Esophagus (tissue), 2 donors: ENCODE results near the gene ZIC4. TPM values are rescaled to one million over a fixed set of nuclear protein-coding genes. Genes with fewer than 3 reads are reported as not detected.

Source experiments
- H3K27ac ChIP-seq, 2 donors: one replicate each; pipeline ENCODE4 v1.5.1; 2013; ENCODE audit warnings: low read depth in 2 of 2, mild to moderate bottlenecking in 2 of 2, inconsistent platforms in 1 of 2, low read length in 1 of 2, moderate library complexity in 1 of 2
- H3K27me3 ChIP-seq, 2 donors: one replicate each; pipeline ENCODE4 v1.6.1; 2013; ENCODE audit warnings: low read length in 2 of 2, control low read depth in 1 of 2, mild to moderate bottlenecking in 1 of 2; ENCODE audit not compliant: insufficient read depth in 2 of 2, control insufficient read depth in 1 of 2
- H3K36me3 ChIP-seq, 2 donors: one replicate each; pipeline ENCODE4 v1.6.1; 2013; ENCODE audit warnings: low read length in 1 of 2; ENCODE audit not compliant: control insufficient read depth in 2 of 2, insufficient read depth in 2 of 2
- H3K4me1 ChIP-seq, 2 donors: one replicate each; pipeline ENCODE4 v1.6.1; 2013; ENCODE audit warnings: low read length in 1 of 2; ENCODE audit not compliant: control insufficient read depth in 2 of 2, insufficient read depth in 2 of 2
- H3K4me3 ChIP-seq, 2 donors: one replicate each; pipeline ENCODE4 v1.5.1; 2013; ENCODE audit warnings: low read length in 2 of 2, mild to moderate bottlenecking in 2 of 2, low read depth in 1 of 2, moderate library complexity in 1 of 2
- H3K9me3 ChIP-seq, 2 donors: one replicate each; pipeline ENCODE4 v1.6.1; 2013; ENCODE audit warnings: mild to moderate bottlenecking in 2 of 2, low read depth in 1 of 2, low read length in 1 of 2, moderate library complexity in 1 of 2; ENCODE audit not compliant: control insufficient read depth in 2 of 2, insufficient read depth in 1 of 2
- WGBS, 2 donors: extraction: QIAGEN DNeasy Blood & Tissue Kit; methylation state at CpG; one replicate each; pipeline ENCODE4 v1.1.7; 2013; 5-methylcytosine and 5-hydroxymethylcytosine counted together
- polyA plus RNA-seq, 2 donors: library from polyadenylated mRNA; stranded (reverse); fragments of 200-250 nt; gene quantifications; one replicate each; pipeline ENCODE4 v1.2.3, GENCODE V29; 2013
- donor health status: healthy with polysubstance abuse.
- donor health status: Bipolar disorder and iron deficiency.

ZIC4 gene
- polyA plus RNA-seq, 2 donors = not detected

DNA sequence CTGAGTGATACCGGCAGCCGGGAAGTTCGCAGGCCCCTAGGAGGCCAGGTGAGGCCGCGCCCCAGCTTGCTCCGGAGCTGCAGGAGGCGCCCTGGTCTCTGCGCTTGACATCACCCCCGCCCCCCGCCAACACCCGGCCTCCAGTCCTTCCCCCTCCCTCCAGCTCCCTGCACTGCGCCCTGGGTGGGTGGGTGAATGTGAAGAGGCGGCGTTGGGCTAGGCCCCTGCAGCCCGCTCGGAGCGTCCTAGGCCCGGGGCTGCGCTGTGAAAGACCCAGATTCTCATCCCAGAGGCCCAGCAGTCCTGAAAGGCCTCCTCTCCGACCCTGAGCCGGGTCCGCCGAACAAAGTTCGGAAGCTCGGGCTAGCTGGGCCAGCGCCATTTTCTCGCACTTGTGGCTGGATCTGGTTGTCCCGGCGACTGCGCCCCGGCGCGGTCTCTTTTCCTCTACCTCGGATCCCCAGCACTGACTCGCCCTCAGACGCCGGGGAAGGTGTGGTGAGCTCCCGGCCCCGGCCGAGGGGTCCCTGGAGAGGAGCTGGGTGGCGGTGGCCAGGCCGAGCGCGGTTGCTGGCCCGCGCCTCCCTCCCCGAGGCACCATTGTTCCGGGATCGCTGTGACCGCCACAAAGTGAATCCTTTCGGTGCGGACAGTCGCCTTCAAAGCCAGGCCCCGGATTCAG lies 12.9 kb downstream of the ZIC4 start:
- peak overlapping the region in 1 of 2 donors; percentile 36 for H3K4me3 ChIP-seq
- no peak overlapping the region for H3K27ac ChIP-seq

DNA sequence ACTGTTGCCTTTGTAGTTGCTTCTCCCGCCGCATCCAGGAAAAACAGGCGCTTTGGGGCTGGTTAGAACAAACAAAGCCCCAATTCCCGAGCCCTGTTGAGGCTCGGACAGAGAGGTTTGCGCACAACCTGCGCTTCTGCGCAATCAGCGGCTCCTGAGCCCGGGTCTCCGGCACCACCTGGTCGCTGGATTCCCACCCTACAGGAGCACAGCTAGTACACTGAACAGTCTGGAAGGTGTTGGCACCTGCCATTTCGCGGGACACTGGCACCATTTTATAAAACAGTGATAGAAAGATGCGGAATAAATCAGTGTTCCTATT lies 13.8 kb downstream of the ZIC4 start:
- 6 to 8% methylated on average over 15 of the region's 15 CpGs for WGBS, 2 donors
- Histone ChIP-seq H3K27ac (no peak overlapping the region), H3K9me3 (peaks cover 8 to 45% of the 10 kb centered on the region in 2 donors), H3K36me3 (no peaks in the 10 kb centered on the region), H3K27me3 (peaks cover 20 to 56% of the 10 kb centered on the region in 2 donors), H3K4me1 (peaks cover 9 to 13% of the 10 kb centered on the region in 2 donors), H3K4me3 (peak overlapping the region in 1 of 2 donors; percentile 18)

More for the DNA sequence above, 12.9 kb downstream of the ZIC4 start:
- Histone ChIP-seq H3K9me3 (peaks cover 11 to 47% of the 10 kb centered on the region in 2 donors), H3K27me3 (peaks cover 25 to 55% of the 10 kb centered on the region in 2 donors), H3K4me1 (peaks cover 9 to 13% of the 10 kb centered on the region in 2 donors), H3K36me3 (no peaks in the 10 kb centered on the region)
- WGBS, 2 donors = 7 to 11% methylated on average over 51 to 54 of the region's 54 CpGs

DNA sequence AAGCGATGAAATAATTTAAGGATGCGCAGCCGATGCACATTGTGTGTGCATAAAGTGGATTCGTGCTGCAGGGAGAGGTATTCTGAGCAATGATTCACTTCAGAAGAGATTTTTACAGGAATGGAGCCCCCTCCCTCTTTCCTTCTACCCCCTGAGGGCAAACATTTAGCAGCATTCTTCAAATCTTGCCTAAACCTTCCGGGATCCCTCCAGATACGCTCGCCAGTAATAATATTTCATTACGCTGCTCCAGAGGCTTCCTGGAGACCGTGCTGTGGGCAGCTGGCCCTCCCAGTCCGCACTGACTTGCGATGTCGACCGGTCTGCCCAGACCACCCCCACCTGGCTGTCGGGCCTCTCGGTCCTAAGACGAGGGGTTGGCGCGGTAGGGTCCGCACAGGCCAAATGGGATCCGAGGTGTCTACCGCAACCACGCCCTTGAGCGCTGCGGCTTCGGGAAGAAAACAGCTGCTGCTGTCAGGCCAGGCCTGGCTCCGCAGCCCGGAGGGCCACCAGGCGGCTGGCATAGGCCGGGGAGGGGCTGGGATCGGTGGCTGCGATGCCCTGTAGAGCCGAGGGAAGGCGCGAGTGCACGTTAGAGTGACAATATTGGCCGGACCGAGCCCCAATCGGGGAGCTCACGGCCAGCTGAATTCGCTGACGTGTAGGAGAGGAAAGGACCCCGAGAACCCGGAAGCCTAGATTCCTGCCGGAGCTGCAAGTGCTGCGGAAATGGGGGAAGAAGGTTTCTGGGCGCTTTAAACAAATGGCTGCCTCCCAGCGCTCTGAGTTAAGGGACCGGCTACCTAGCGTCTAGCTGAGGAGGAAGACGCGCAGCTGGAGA lies 14.3 kb downstream of the ZIC4 start:
- 7% methylated on average over 51 of the region's 51 CpGs for WGBS, 2 donors
- Histone ChIP-seq H3K9me3 (peaks cover 5 to 40% of the 10 kb centered on the region in 2 donors), H3K4me1 (peaks cover 9 to 13% of the 10 kb centered on the region in 2 donors), H3K4me3 (peak overlapping the region in 1 of 2 donors; percentile 18), H3K36me3 (no peaks in the 10 kb centered on the region), H3K27me3 (peaks cover 17 to 54% of the 10 kb centered on the region in 2 donors), H3K27ac (no peak overlapping the region)

DNA sequence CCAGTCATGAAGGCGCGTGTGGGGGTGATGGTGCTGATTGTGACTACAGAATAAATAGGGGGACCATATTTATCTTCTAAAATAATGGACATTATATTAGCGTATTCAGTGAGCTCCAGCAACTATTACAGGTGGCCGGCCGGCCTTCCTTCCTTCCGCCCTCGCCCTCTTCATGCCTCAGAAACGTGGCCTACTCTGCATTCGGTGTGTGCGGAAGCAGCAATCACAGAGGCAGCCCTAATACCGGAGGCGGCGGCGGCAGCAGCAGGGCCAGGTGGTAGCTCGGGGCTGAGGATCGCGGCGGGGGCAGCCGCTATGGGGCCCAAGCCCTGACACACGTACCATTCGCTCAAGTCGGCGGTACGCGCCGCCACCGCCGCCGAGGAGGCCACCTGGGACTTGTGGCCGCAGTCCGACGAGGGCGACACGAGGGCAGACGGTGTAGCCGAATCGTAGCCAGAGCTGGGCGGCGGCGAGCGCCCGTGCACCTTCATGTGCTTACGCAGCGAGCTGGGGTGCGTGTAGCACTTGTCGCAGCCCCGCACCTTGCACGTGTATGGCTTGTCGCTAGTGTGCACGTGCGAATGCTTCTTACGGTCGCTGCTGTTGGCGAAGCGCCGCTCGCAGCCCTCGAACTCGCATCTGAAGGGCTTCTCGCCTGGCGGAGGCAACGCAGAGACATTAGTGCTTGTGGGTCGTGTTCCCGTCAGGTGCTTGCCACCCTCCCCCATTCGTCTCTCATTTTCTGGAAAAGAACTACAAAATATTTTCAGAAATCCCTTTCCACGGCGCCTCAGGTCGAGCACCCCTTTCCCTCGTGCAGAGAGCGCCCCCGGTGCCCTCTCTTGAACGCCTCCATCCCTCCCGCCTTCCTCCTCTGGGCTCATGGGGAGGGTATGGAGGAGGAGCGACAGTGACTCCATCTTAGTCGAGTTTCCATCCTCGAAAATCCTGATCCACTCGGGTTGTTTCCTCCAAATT lies 15.5 kb downstream of the ZIC4 start:
- Histone ChIP-seq H3K27ac (no peak overlapping the region), H3K36me3 (no peaks in the 10 kb centered on the region), H3K4me3 (no peak overlapping the region), H3K4me1 (peaks cover 9 to 11% of the 10 kb centered on the region in 2 donors), H3K9me3 (peaks cover 5 to 32% of the 10 kb centered on the region in 2 donors), H3K27me3 (peaks cover 21 to 46% of the 10 kb centered on the region in 2 donors)
- WGBS, 2 donors = 14% methylated on average over 67 to 77 of the region's 77 CpGs

DNA sequence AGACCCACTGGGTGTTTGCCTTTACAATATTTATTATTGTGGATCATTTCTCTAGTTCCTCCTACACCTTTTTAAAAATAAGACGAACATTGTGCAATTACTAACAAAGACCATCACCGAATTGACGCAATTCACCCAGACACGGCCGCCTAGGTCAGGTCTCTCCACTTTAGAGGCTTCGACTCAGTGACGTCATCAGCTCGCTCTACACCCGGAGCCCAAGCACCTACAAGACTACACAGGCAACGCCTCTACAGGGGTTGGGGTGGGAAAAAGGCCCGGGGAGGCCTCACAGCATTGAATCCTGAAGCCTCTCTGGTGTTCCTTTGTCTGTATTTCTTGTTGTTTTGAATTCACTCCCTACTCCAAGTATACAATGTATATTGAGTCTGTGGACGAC lies 16.6 kb downstream of the ZIC4 start:
- Histone ChIP-seq H3K36me3 (no peaks in the 10 kb centered on the region), H3K4me1 (peaks cover 9 to 10% of the 10 kb centered on the region in 2 donors), H3K27me3 (peaks cover 20 to 45% of the 10 kb centered on the region in 2 donors), H3K4me3 (no peak overlapping the region), H3K9me3 (peaks cover 5 to 31% of the 10 kb centered on the region in 2 donors), H3K27ac (no peak overlapping the region)
- 6 to 10% methylated on average over 12 of the region's 12 CpGs for WGBS, 2 donors

DNA sequence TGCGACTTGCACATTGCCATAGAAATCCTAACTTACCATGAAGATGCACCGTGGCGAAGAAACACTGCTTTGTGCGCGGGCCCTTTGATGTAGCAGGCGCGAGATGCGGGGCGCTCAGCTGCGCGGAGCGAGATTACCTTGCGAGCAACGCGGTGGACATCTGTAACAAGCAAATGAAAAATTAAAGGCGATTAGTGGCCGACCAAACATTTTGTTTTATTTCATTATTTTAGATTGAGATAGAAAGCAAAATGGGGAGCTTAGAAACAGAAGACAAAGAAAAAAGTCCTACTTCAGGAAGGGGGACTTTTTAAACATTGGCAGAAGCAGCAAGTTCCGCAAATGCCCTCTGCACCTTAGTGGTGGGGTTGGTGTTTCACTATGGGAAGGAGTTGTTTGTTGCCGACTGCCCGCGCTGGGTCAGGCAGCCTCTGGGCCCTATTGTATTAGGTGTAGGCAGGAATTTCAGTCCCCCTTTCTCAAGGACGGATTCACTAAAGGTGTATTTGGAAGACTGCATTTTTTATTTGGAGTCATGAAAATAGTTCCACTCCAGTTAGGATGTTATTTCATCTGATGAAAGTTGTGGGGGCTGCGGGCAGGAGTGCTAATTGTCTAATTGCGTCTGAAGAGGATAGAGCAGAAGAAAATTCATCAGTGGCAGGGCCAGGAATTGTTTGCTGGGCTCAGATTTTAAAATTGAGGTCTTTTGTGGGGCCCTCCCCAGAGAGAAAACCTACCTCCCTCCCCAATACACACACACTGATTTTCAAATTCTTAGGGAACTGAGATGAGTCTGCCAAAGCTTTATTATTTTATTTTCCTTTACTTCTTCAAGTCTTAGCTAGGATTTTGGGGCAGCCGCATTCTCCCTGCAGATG lies 17.4 kb downstream of the ZIC4 start:
- WGBS, 2 donors = 14 to 16% methylated on average over 25 of the region's 25 CpGs

DNA sequence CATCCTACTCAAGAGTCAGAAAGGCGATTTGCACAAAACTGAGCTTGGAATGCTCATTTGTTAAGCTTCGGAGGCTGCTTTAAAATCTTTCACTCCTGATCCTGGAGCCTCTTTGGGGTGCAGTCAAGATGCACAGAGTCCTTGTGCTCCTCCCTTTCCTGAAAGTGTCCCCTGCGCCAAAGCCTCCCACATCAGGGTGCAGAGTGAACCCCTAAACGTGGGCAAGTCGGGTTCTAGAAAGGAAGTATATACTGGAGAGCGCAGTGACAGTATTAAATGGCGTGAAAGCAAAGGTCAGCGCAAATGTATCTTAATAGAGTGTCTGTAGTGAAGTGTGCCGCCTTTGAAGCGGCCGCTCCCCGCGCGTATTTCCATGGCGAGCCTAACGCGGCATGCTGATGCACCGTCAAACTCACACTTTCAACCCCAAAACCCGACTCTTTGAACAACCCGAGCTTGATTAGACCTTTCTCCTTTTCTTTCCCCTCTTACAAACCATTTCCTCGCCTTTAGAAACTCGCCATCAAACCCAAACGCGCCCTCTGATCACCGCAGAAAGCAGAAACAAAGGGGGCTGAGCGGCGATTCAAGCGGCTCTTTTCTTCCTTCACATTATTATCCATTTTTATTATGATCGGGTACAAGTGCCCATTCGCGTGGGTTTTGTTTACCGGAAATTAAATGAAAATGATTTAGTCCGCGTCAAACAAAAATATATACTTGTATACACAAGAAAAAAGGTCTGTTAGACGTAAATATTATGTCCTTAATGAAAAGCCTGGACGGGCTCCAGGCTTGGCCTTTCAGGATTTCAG lies 18.3 kb downstream of the ZIC4 start:
- peaks cover 15 to 37% of the 10 kb centered on the region in 2 donors for H3K27me3 ChIP-seq
- WGBS, 2 donors = 9 to 10% methylated on average over 36 of the region's 36 CpGs
- H3K4me1 ChIP-seq = peaks cover 2 to 10% of the 10 kb centered on the region in 2 donors
- H3K4me3 ChIP-seq = no peak overlapping the region
- H3K36me3 ChIP-seq = no peaks in the 10 kb centered on the region
- peaks cover 5 to 27% of the 10 kb centered on the region in 2 donors for H3K9me3 ChIP-seq
- H3K27ac ChIP-seq = no peak overlapping the region

More for the DNA sequence above, 17.4 kb downstream of the ZIC4 start:
- Histone ChIP-seq H3K4me1 (peaks cover 9 to 10% of the 10 kb centered on the region in 2 donors), H3K36me3 (no peaks in the 10 kb centered on the region), H3K4me3 (no peak overlapping the region), H3K27me3 (peaks cover 15 to 44% of the 10 kb centered on the region in 2 donors), H3K9me3 (peaks cover 5 to 27% of the 10 kb centered on the region in 2 donors), H3K27ac (no peak overlapping the region)

DNA sequence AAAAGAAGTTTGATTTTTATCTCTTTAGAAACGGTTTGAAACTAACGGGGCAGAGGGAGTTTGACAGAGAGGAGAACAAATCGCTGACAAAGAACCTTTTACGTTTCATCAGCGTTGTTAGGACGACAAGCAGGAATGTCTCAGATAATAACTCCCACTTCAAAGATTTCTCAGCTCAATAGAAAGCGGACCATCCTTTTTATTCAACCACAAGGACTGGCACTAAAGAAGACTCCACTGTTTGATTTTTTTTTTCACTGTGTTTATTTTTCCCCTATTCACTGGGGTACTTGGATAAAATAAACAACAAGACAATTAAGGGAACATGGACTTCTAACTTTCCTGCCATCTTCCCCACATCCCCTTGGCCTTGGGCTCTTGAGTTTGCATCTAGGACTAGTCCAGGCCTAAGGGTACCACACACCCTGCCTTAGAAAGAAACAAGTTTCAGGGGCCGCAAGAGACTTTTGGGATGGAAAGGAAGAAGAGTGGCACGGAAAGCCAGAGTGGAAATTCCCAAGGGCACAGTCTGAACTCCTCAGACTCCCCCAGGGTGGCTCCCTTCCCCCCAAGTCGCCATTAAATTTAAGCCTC lies 19.0 kb downstream of the ZIC4 start:
- Histone ChIP-seq H3K9me3 (peaks cover 5 to 27% of the 10 kb centered on the region in 2 donors), H3K4me1 (peaks cover 2 to 7% of the 10 kb centered on the region in 2 donors), H3K27ac (no peak overlapping the region), H3K4me3 (no peak overlapping the region), H3K27me3 (peaks cover 15 to 34% of the 10 kb centered on the region in 2 donors), H3K36me3 (no peaks in the 10 kb centered on the region)
- WGBS, 2 donors = 8 to 9% methylated on average over 10 of the region's 10 CpGs
